Esophagus muscularis mucosa (tissue), 3 donors: ENCODE measurements around the gene TIMP2.

ENCODE experiments used
- POLR2AphosphoS5 ChIP-seq, 2 donors: sonication (generic); formaldehyde crosslinking; IDR thresholded peaks; one replicate each; pipeline ENCODE4 v1.6.1; 2017; ENCODE audit warnings: antibody characterized with exemption in 2 of 2
- TF ChIP-seq, protein P1 (sequence below), 3 experiments: fragments of 200-600 bp in 2 of 3; fragments of 450-650 bp in 1 of 3; sonication (generic) in 2 of 3; IDR thresholded peaks; one replicate each; pipeline ENCODE4 v1.5.1; 2017 to 2019; ENCODE audit warnings: antibody characterized with exemption in 3 of 3, mild to moderate bottlenecking in 2 of 3, moderate library complexity in 1 of 3

DNA sequence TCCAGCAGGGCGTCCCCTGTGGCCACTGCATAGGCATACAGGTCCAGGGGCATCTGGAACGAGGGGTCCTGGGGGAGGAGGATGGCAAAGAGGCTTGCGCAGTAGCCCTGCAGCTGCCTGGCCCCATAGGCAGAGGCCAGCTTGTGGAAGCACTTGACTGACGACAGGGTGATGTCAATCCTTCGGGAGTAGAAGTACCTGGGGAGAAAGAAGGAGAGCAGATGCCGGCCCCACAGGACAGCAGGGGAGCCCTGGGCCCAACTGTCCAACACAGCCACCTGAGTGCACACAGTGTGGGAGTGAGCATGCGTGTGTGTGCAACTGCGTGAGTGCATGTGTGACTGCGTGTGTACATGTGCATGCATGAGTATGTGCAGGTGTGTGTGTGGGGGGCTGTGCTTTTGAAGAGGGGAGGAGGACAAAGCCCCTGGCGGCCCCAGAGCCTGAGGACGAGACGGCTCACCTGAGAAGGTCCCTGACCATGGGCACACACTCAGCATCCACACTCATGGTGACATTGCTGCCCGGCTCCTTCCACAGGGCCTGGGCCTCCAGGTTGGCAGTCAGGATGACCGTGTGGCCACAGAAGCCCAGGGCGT is 47.4 kb upstream of the TIMP2 start:
- TF ChIP-seq, protein P1, sequence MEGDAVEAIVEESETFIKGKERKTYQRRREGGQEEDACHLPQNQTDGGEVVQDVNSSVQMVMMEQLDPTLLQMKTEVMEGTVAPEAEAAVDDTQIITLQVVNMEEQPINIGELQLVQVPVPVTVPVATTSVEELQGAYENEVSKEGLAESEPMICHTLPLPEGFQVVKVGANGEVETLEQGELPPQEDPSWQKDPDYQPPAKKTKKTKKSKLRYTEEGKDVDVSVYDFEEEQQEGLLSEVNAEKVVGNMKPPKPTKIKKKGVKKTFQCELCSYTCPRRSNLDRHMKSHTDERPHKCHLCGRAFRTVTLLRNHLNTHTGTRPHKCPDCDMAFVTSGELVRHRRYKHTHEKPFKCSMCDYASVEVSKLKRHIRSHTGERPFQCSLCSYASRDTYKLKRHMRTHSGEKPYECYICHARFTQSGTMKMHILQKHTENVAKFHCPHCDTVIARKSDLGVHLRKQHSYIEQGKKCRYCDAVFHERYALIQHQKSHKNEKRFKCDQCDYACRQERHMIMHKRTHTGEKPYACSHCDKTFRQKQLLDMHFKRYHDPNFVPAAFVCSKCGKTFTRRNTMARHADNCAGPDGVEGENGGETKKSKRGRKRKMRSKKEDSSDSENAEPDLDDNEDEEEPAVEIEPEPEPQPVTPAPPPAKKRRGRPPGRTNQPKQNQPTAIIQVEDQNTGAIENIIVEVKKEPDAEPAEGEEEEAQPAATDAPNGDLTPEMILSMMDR (IDR thresholded peaks at IDR 0.05) = no peak
- TF ChIP-seq POLR2AphosphoS5 (IDR thresholded peaks at IDR 0.05) = no peak
